ENCODE results near the gene FARS2.
"Not testable (repeated sequence)": the region's sequence is repeated elsewhere in the genome, so short reads cannot be mapped to it uniquely, and the experiment has no call there.

The FARS2 gene

DNA sequence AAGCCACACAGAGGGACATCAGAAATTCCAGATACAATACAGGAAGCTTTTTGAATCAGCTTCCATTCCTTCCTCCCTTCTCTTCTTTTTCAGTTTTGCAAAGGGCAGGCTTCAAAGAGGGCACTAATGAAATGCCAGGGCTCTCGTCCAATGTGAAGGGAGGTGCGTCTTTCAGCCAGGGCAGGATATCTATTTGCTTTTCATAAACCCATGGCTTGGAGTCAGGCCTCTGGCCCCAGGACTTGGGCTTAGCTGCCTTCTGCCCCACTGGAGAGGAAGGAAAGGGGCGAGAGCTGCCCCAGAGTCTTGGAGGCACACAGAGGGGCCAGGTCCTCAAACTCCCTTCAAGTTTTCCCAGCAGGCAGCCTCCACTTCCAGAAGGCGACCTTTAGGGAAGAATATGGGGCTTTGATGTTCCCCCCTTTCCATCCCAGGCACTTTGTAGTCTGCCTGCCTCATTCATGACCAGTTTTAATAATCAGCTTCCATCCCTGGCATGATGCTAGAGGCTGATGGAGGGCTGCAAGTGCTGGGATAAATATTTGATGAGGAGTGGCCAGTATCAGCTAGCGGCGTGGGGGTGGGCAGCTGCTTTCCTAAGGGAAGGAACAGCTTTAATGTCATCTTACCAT is 510.6 kb downstream of the FARS2 start:
- DNase-seq = no peak

DNA sequence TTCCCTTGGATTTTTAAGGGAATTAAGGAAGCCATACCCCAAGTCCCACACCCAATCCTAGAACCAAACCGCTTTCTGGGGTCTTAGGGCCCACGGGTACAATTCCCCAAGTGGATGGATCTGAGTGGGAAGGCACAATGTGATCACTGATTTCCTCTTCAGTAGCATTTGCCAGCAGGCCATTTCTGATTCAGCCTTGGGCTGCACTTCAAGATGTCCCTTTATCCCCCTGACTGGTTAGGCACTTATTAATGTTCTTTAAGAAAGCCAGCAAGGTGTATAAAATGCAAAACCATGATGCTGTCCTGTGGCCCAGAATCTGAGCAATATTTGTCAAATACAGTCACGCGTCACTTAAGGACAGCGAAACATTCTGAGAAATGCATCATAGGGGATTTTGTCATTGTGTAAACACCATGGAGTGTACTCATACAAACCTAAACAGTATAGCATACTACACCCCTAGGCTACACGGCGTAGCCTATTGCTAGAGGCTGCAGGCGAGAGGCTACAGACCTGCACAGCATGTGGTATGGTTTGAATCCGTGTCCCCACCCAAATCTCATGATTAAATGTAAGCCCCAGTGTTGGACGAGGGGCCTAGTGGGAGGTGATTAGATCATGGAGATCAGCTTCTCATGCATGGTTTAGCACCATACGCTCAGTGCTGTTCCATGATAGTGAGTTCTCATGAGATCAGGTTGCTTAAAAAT is 511.3 kb downstream of the FARS2 start:
- no peak for DNase-seq

DNA sequence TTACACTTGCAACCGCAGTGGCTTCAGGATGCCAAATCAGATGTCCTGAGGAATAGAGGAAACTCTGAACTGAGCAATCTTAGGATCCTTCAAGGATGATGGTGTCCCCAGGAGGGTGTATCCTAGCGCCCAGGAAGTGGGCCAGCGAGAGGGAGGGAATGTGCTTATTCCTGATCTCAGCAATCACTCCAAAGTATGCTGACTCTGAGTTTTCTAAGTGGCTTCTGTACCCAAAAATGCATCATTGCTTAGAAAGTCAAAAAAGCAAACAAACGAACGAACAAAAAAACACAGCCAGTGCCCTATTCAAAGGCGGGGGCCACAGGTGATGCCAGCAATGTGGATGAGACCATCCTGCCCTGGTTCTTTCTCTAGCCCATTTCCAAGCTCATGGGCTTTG is 514.8 kb downstream of the FARS2 start:
- DNase-seq = no peak

DNA sequence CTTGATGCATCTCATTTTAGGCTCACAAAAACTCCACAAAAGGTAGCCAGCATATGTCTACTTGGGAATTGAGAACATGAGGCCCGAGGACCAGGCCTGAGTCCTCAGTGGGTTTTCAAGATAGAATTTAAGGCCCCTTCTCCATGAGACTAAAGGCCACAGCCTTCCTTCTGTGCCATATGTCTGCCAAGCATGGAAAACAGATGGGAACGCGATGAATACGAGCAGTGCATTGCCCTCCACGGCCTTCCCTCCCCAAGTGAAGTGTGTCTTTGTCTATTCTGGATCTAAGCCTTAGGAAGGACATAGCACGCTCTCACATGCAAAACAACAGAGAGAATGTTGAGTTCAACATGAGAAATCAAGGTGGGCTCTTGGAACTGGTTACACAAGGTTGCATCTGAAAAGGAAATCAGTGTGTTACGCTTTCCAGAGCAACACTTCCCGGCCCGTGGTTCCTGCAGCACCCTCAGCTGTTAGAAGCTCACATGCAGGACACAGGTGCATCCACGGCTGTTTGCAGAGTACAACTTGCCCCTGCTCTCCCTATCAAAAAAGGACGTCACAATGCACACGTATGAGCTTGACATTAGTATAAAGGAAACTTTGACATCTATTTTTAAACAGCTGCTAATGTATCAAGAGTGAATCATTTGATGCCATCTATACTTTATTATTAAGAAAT is 515.5 kb downstream of the FARS2 start:
- DNase-seq = peak in 1 of 2 experiments; percentile 43

DNA sequence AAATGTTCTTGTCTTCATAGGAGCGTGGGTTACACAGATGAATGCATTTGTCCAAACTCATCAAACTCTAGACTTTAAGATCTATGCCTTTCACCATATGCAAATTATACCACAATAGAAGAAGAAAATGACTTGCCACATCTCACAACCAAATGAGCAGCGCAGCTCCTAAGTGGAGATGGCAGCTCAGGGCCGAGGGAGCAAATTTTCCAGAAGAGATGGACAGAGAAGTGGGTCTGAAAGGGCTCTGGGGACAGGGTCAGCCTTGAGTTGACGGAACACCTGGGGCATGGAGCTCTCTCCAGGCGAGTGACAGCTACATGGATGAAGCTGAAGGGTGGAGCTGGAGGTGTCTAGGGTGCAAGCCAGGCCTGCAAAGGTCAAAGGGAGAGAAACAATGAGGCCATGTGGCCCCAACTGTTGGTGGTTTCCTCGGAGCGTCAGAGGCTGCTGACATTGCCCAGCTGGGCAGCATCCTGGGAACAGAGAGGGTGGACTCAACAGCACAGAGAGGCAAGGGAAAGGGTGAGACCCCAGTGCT is 517.1 kb downstream of the FARS2 start:
- DNase-seq = no peak

DNA sequence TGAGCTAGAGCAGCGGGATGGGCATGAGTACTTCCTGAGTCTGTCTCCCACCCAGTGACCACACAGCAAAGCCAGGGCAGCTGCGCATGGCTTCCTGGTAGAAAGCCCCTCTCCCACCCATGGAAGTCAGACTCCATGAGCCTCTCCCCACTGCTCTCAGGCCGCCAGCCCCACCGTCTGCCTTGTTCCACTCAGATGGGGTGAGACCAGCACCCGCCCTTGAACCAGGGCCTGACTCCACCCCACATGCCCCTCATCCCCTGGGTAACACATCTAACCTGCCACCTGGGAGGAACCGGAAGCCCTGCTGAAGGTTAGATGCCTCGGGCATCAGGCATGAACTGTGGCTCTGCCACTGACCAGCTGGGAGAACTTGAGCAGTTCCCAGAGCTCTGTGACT is 517.6 kb downstream of the FARS2 start:
- no peak for DNase-seq

DNA sequence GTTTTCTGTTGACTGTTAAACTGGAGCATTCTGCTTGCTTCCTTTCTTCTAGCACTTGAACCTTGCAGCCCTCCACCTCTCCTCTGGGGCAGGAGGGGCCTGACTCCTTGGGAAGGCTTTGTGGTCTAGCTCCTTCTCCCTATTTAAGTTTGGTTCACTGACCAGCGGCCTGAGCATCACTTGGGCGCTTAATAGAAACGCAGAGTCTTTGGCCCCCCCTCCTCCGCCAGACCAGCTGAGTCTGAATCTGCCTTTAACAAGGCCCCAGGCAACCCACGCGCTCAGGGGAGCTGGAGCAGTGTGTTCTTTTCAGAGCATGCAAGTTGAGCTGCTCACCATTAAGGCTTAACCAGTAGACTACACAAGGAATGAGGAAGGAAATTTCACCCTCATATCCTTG is 519.7 kb downstream of the FARS2 start:
- DNase-seq = no peak

DNA sequence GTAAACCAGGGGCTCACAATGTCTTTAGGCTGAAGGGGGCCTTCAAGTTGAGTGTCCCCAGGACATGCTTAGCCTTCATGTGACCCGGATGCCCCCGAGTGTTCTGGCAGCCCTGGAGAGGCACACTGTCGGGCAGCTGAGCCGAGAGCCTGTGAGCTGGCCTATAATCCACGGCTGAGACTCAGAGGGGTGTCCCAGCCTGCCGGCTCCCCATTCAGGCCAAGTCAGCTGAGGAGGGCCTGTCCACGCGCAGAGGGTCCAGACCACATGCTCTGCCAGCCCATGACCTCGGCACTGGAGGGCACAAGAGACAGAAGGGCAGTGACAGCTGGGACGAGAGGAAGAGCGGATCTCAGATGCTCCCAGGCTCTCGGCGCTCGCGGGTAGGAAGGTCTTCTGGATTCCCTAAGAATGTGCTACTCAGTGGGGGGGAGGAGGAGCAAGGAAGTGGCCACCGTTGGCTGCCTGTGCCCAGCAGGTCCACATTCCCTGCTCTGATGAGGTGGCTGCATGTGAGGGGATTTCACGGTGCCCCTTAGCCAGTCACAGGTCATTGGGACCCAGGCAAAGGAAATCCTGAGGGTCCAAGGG is 520.7 kb downstream of the FARS2 start:
- no peak for DNase-seq

DNA sequence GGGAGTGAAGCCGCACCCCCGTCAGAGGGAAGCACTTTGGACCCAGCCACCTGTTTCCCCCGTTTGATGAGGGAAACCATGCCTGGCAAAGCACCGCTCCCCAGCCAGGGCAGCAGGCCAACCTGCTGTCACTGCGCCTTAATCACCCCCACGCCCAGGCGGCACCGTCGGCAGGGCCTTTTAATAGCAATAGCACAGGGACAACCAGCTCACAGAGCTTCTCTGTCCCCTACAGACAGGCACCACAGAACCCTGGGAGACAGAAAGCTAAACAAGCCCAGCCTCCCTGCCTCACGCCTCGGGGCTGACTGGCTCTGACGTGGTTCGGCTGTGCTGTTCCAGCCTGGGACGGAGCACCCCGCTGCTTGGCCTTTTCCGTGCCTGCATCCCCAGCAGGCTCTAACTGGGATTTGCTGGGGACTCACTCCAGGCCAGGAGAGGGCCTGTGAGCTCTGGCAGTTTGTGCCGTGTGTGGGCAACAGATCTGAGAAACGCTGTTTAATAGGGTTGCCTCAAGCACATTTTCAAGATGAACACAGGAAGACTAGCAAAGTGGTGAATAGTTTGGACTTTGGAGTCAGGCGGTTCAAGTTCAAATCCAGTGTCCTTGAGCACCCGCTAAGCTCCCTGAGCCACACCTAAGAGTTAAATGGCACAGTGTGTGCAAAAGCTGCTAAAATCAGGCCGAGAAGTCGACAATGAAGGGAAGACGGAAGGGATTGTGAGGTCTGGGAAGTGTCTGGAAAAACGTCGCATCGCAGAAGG is 521.7 kb downstream of the FARS2 start:
- DNase-seq = peak; percentile 24 to 75

DNA sequence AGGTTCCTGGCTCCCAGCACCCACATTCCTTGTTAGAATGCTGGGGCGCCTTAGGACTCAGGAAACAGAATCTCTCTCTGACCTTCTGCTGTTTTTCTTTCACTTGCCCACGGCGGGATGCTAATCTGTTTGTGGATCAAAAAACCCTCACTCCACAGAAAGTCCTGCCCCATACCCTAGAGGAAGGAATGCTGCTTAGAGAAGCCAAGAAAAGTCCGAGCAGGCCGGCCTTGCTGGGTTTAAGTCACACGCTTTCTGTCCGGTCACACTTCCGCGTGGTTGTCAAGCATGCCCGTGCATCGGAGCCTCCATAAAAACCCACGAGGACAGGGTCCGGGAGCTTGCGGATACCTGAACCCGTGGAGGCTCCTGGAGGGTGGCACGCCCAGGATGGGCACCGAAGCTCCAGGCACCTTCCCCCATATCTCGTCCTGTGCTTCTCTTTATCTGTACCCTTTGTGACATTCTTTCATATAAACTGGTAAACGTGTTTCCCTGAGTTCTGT is 522.3 kb downstream of the FARS2 start:
- no peak for DNase-seq

DNA sequence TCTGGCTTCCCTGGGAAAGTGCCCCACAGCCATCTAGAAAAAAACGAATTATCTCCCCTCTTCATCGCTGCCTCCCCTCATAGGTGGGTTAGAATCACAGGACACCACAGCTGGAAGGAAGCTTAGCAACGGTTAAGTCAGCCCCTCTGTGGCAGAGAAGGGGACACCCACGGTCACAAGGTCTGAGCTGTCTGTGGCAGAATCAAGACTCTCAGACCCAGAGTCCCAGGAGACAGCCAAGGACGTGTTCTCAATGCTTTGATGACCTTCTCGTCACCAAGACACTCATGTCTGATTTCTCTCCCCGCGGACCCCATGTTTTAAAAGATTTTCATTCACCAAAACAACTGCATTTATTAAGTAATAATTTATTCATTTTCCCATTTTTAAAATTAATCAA is 523.9 kb downstream of the FARS2 start:
- no peak for DNase-seq

DNA sequence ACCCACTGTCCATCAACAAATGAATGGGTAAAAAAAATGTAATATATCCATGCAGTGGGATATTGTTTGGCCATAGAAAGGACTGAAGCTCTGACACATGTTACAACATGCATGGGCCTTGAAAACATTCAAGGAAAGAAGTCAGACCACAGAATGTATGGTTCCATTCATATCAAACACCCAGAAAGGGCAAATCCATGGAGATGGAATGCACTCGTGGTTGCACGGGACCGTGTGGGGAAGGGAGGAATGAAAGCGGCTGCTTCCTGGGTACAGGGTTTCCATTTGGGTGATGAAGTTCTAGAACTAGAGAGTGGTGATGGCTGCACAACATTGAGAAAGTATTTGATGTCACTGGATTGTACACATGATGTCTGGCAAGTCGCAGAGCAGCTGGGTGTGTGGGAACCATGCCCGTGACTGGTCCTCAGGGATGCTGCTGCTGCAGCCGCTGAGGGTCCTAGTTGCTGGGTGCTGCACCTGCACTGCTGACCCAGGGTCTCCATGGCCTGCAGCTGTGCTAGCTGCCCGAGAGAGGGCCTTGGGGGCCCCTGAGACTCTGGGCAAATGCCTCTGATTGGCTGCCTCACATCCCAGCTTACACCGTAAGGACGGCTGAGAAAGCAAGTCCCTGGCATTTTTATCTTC is 525.1 kb downstream of the FARS2 start:
- DNase-seq = no peak

DNA sequence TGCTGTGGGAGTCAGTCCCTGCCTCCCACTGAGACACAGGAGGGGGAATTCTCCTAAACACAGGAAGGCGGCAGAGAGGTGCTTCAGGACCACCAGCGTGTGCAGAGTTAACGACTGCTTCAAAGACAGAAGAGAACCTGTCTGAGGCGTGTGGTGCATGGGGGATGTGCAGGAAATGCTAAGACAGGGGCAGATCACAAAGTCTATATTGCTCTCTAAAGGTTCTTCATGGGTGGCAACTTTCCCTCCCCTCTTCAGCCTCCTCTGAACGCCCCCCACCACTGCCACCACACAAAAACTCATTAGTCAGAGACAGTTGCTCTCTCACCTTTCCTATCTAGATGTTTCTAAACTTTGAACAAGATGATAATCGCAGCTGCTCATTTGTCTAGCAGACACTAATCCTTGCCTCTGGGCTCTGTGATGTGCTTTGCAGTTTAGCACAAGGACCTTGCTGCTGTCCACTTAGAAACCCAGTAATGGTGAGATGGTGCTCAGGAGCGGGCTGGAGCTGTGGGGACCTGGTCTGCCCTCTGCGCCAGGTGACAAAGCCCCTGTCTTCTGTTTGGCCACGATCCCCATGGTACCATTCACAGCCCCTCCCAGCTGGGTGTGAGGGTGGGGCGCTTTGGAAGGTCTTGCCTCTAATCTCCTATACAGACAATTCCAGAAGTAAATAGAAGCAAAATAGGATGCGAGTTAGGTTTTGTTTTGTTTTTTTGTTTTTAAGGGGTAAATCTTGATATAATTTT is 525.8 kb downstream of the FARS2 start:
- no peak for DNase-seq

DNA sequence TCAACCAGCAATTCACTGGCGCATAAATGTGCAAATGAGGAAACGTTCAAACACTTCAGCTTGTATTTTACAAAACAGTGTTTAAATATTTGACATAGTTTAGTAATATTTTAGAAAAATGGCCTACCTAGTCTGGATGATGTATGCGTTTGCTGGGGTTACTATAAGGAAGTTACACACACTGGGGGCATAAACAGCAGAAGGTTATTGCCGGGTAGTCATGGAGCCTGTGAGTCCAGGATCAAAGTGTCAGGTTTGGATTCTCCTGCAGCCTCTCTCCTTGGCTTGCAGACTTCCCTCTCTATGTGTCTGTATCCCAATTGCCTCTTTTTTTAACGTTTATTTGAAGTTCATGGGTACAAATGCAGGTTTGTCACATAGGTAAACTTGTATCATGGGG is 528.1 kb downstream of the FARS2 start:
- DNase-seq = not testable (repeated sequence)

DNA sequence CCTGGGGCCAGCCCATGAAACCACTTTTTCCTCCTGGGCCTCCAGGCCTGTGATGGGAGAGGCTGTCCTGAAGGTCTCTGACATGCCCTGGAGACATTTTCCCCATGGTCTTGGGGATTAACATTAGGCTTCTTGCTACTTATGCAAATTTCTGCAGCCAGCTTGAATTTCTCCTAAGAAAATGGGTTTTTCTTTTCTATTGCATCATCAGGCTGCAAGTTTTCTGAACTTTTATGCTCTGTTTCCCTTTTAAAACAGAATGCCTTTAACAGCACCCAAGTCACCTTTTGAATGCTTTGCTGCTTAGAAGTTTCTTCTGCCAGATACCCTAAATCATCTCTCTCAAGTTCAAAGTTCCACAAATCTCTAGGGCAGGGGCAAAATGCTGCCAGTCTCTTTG is 535.2 kb downstream of the FARS2 start:
- not testable (repeated sequence) for DNase-seq

DNA sequence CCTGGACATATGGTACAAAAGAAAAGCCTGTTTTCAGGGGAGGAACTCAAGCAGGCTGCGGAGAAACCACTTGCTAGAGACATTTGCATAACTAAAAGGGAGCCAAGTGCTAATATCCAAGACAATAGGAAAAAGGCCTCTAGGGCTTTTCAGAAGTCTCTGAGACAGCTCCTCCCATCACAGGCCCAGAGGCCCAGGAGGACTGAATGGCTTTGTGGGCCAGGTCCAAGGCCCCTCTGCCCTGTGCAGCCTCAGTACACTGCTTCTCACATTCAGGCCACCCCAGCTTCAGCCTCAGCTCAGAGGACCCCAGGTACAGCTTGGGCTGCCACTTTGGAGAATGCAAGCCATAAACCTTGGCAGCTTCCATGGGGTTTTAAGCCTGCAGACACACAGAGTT is 545.1 kb downstream of the FARS2 start:
- not testable (repeated sequence) for DNase-seq

DNA sequence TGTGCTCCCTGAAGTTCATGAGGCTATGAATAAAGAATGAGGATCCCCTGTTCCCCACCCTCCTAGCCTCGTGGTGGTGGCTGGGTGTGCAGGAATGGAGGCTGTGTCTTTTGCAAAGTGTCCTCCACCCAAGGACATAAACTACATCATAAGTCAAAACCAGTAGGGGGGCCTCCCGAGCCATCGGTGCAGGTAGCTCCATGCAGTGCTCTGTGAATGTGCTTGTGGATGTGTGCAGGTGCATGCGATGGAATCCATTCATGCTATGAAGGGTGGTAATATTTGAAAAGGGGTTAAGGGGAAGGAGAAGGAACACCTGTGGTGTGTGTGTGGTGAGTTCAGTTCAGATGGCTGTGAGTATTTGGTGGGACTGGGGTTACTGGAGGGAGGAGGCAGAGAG is 548.1 kb downstream of the FARS2 start:
- DNase-seq = no peak

DNA sequence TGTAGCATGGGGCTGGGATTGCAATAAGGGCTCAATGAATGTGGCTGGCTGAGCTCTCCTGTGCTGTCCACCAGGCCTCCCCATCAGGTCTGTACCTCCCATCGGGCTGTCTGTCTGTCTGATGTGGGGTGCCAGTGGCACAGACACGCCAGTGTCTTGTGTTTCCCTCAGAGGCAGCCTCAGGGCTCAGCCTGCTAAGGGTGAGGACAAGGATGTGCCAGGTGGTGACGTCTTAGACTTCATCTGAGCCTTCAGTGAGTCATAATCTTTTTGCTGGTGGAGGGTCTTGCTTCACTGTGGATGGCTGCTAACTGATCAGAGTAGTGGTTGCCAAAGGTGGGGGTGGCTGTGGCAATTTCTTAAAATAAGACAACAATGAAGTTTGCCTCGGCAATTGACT is 550.7 kb downstream of the FARS2 start:
- no peak for DNase-seq

DNA sequence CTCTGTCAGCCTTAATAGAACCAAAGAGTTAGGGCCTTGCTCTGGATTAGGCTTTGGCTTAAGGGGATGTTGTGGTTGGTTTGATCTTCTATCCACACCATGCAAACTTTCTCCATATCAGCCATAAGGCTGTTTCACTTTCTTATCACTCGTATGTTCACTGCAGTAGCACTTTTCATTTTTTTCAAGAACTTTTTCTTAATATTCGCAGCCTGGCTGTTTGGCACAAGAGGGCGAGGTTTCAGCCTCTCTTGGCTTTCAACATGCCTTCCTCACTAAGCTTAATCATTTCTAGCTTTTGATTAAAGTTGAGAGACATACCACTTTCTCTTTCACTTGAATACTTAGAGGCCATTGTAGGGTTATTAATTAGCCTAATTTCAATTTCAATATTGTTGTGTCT is 552.3 kb downstream of the FARS2 start:
- DNase-seq = no peak

DNA sequence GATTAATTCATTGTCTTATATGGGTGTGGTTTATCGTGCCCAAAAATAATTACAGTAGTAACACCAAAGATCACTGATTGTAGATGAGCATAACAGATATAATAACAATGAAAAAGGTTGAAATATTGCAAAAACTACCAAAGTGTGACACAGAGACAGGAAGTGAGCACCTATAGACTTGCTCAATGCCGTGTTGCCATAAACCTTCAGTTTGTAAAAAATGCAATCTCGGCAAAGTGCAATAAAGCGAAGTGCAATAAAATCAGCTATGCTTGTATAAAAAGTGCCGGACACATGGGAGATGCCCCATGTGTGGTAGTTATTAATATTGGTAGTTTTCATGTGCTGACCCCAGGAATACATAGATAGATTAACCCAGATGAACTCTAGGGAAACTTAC is 552.8 kb downstream of the FARS2 start:
- DNase-seq = no peak

DNA sequence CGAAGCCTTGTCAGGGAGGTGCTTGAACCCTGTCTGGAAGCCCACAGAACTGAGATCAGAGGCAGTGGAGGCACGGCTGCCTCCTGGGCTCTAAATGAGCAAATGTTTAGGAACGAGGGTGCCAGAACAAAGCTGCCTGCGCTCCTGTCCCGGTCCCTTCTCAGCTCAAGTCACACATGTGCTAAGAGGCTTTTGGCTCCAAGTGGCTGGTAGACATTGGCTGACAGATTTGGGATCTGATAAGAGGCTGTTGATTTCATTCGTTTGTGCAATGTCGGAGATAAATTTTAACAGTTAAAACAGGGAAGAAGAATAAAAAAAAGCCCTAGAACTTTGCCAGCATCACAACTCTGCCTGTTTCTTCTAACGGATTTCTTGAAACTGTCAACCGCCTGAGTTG is 553.6 kb downstream of the FARS2 start:
- DNase-seq = no peak

All from NCI-H446 (cell line).